Caki2 (cell line): ENCODE data around the gene GRIK2. TPM values are rescaled to one million over a fixed set of nuclear protein-coding genes. Genes with fewer than 3 reads are reported as not detected.
A peak's percentile ranks its signal among the peaks of the same experiment; 100 is the strongest.

ENCODE experiments used
- DNase-seq: peaks from one replicate; pipeline ENCODE4 v3.0.0-alpha.2; 2015; ENCODE audit warnings: low read depth
- in situ Hi-C: cut with HindIII; loops from 2 replicates; pipeline ENCODE4 v1.10.0; 2016; ENCODE audit warnings: low sequenced_read_pairs, low pct_unique_long_range_greater_than_20kb, mixed read lengths
- total RNA-seq: library from RNA; depleted of rRNA; stranded (reverse); fragments of >200 nt; shearing (Covaris generic); gene quantifications from 2 replicates; pipeline ENCODE4 v1.2.3, GENCODE V29; 2014; ENCODE audit warnings: low replicate concordance

Gene GRIK2
- total RNA-seq, 1 experiment from 2014 or later = 0.03 TPM

DNA sequence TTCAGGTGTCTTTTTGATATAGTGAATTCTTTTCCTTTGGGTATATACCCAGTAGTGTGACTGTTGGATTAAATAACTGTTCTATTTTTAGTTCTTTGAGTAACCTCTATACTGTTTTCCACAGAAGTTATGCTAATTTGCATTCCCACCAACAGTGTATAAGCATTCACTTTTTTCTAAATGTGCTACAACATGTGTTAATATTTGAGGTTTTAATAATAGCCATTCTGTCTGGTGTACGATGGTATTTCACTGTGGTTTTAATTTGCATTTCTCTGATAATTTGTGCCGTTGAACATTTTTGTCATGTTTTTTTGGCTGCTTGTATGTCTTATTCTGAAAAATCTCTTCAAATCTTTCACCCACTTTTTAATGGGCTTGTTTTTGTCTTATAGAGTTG lies 563.5 kb downstream of the GRIK2 start:
- no peak for DNase-seq
- in situ Hi-C loops = no loop called here

DNA sequence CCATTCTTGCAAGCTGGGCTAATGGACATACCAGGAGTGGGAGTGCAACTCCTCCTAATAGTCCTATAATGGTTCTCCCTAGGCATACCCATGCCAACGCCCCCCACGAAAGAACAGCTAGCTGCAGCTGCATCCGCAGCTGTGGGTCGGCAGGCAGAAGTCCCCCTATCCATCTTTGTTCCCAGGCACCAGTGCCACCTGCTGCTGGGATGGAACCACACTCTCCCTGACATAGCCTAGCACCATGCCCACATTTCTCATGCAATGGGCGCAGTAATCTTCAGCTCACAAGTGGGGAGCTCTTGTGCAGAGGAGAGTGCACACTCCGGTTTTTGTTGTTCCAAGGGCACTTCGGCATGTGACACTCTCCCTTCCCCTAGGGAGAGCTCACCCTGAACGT lies 567.8 kb downstream of the GRIK2 start:
- no peak for DNase-seq
- in situ Hi-C loops = no loop called here

DNA sequence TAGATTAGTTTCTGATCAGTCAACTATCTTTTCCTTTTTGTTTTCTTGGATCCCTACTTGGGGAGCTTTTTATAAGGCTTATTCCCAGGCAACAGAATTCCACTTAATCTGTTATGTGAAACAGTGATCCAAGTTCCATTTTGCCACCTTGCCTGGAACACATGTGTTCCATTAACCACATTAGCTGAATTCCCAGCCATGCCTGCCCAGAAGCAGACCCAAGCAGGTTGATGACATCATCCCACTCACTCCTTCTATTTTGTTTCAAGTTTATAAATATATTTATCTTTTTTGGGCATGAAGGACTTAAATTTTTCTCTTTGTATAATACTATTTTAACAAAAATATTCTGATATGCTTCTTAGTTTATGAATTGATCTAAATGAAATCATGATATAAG lies 587.4 kb downstream of the GRIK2 start:
- in situ Hi-C loops = no loop called here
- no peak for DNase-seq

DNA sequence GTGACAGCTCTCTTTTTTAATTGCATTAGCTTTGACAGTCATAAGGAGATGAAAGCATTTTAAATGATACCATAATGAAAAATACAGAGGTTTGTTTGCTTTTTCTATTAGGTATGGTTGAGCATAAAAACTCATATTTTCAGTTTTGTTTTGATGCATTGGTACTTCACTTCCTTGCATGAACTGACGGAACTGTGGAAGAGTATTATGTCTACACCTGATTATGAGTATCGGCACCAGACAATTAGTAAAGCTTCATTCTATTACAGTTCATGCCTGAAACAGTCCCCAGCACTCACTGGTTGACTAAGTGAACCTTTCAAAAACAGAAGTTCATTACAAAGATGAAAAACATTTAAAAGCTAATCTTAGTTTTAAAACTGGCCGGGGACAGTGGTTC lies 593.0 kb downstream of the GRIK2 start:
- DNase-seq = no peak
- in situ Hi-C loops = no loop called here

DNA sequence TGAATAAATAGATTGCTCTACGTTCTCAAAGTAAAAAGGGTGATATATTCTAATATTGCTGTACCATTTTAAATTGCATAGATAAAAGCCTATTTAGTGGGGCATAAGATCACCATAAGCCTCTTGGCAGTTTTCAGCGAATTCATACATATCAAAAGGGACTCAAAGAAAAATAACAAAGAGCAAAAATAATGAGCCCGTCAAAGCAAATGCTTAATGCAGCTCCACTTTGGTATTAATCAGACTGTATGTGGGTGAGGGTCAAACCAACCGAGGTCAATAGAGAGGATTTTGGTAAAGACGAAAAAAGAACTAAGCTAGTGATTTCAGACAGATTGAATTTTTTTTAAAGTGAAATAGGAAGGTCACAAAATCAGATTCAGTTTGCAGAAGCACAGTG lies 598.8 kb downstream of the GRIK2 start:
- in situ Hi-C loops = no loop called here
- no peak for DNase-seq

DNA sequence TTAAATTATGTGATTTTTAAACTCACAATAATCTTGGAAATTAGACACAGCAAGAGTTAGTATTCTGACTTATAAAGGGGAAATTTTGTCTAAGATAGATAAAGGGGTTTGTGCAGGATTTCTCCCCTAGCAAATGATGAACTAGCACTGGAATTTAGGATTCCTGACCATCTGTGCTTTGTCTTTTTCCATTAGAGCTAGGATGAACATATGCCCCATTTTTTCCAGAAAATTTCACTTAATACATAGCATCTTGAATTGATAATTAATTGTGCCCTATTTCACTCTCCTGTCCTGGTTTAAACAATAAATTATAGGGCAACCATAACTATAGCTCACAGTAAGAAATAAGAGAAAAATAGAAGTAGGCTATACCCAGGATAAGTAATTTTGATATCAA lies 601.0 kb downstream of the GRIK2 start:
- in situ Hi-C loops = no loop called here
- no peak for DNase-seq

DNA sequence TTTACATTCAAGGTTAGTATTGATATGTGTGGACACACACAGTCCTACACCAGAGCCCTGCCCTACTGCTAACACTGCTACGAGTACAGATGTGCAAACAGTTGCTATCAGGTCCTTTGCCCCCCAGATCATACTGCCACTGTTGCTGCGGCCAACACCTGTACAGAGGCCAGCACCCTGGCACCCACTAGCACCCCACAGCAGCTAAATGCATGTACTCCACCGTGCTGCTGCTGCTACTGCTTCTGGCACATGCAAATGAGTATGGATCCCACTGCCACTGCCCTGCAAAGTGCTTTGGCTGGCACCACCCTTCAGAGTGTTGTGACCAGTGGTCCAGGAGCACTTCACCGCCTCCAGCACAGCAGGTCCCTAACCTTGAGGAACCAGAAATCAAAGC lies 621.9 kb downstream of the GRIK2 start:
- in situ Hi-C loops = no loop called here
- no peak for DNase-seq

DNA sequence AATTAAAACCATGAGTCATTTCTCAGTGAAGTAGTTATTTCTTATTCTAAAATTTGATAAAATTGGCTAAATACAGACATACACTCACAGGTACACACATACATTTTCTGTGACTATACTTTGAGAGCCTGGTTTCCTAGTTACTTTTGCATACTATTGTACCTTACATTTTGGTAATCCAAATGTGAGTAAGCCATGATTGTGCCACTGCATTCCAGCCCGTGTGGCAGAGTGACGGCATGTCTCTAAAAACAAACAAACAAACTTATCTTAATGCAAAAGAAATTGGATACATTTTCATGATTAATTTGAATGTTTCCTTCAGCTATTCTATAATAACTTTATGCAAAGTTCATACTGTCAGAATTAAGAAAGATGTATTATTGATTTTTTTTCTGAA lies 628.8 kb downstream of the GRIK2 start:
- DNase-seq = no peak
- in situ Hi-C loops = no loop called here

DNA sequence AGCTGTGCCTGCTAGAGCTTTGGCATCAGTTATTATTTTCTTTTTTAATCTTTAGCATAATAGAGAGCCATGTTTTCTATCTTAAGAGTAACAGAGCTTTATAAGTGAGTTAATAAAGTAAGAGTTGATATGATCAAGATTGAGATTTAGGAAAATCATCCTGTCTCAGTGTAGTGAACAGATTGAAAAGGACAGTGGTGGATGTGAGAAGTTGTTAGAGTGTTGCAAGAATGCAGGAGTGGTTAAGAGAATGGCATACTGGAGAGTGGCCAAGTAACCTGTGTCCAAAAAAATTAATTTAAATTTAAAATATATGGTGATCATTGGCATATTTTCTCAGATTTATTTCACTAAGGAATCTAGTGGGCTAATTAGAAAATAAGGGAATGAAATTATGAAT lies 629.3 kb downstream of the GRIK2 start:
- no peak for DNase-seq
- in situ Hi-C loops = no loop called here

DNA sequence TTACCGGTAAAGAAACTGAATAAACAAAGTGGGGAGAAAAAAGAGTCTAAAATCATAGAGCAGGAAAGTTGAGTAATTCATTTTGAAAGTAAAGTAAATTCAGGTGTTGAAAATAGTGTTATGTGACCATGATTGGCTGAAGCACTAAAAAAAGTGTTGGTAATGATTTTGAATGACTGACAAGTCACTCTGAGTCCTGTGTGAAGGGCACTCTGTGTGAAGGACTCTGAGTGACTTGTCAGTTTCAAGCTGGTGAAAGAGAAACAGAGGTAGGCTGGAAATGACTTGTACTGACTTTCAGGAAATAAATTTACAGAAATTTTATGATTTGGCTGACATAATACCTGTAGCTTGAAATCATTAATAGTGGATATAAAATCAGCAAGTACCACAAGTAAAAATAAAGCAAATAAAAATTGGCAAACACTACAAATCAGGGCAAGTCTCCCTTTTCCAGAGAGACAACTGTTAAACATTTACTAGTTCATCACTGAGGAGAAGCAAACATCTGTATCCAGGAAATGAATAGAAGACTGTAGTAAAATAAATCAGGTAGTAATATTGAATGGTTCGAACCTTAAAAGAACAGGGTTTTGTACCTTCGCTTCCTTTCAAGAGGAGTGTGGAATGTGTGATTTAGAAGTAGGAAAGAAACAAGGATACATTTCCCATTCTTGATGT lies 630.6 kb downstream of the GRIK2 start:
- in situ Hi-C loops = no loop called here
- DNase-seq = no peak

DNA sequence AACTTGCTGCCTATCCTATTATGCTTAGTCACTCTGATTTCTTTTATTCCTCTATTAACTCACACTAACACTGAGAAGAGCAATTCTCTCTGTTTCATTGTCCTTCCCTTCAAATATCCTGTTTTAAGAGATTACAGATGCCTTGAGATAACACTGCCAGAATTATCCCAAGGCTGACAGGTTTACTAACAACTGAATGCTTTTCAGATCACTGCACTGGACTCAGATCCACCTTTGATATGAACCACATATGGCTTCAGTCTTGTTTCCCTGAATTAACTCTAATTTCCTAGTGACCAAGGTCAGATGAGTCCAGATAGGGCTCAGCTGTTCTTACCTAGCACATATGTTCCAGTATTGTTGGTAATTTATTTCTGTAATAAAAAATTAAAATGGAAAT lies 633.1 kb downstream of the GRIK2 start:
- no peak for DNase-seq
- in situ Hi-C loops = no loop called here

DNA sequence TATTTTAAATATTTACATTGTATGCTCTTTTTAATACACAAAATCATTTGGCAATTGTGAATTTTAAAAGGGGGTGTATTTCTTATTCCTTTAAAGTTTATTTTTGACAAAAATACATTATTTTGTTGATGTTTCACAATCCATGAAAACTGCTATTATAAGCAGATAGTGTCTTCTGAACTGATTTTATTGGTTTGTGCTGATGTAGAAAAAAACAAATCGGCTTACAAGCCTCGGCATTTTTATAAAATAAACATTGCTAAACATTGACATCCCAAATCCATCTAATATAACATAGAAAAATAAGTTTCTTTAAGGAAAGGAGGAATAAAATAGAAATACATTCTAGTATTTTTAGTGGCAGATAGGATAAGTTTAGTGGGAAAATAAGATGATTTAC lies 634.7 kb downstream of the GRIK2 start:
- in situ Hi-C loops = no loop called here
- no peak for DNase-seq

DNA sequence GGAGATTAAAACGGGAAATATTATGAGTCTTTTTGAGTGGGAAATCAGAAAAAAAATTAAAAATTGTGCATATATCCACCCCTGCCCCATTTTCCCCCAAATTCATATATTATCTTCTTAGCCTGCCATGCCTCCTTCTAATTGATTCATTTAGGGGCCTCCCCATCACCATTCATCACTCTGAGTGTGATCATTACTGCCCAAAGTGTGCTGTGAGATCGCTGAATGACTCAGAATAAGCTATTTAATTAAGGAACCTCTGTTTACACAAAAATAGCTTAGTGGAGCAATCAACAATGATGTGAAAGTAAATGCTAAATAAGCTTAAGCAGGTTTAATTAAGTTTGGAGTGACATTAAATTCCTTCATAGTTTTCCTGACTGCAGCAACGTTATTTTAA lies 645.5 kb downstream of the GRIK2 start:
- DNase-seq = no peak
- in situ Hi-C loops = no loop called here

DNA sequence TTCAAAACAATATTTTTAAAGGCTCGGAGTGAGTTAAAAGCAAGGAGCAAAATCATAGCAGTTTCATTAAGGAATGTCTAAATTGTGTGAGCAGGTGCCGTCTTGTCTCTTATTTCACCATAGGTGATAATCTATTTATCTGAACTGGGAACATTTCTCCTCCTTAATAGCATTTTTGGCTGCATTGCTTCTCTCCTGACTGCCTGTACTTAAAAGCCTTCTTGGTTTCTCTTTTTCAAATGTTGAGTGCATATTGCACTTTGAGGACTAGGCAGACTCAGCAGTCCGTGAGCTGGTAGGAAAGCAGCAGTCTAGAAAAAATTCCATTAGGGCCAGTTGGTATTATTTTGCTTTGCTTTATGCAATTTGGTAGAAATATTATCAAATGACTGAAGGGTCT lies 645.9 kb downstream of the GRIK2 start:
- in situ Hi-C loops = no loop called here
- DNase-seq = no peak

DNA sequence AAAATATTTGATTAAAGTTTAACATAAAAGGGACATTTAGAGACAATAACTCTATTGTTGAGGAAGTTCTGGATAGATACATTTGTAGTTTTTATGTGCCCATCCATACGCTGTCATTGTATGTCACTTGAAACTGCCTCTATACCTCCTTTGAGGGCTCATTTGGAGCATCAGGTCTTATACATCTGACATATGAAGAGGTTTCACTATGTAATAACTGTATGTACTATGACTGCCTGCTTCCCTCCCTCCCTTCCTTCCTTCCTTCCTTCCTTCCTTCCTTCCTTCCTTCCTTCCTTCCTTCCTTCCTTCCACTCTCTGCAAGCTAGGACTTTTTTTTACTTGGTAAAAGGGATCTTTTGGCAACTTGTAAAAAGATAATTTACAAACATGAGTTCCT lies 657.5 kb downstream of the GRIK2 start:
- in situ Hi-C loops = no loop called here
- DNase-seq = no peak

DNA sequence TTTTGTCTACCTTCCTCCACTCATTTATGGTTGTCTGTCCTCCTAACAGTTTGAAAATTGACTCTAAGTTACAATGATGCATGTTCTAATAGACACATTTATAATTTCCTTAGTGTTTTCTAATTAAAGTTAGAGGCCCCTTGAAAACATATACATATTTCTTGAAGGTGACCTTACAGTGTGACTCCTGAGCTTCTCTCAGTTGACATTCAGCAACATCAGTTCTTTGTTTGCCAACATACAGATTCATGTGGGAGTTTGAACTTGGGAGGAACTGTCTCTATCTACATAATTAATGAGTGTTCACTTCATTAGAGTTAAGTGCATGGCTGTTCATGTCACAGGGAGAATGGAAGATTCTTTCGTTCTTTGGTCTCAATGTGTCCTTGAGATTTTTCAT lies 658.2 kb downstream of the GRIK2 start:
- DNase-seq = no peak
- in situ Hi-C loops = no loop called here

DNA sequence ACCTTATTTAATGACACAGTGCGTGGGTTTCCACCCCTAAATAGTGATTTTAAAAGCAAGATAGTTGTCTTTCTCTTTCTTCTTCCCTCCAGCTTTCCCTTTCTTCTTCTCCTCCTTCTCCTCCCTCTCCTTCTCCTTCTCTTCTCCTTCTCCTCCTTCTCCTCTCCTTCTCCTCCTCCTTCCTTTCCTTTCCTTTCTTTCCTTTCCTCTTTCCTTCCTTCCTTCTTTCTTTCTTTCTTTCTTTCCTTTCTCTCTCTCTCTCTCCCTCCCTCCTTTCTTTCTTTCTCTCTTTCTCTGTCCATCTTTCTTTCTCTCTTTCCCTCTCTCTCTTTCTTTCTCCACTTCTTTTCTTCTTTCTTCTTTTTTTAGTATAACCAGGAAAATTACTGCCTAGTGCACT lies 670.6 kb downstream of the GRIK2 start:
- in situ Hi-C loops = no loop called here
- DNase-seq = no peak

DNA sequence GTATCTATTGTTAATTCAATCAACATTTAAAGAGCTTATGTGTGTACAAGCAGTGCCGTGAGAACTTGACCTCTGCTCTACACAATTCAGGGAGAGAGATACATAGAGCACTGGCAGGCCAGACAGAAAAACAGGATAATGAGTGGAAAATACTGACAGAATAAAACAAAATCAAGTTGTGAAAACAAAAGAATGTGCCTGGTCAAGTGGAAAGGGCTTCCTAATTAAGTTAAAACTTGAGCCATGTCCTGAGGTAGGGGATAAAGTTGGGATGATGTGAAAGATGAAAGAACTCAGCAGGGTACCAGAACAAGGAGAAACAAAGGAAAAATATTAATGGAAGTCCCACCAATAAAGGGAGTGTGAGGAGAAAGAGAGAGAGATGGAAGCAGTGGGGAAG lies 672.8 kb downstream of the GRIK2 start:
- no peak for DNase-seq
- in situ Hi-C loops = no loop called here

DNA sequence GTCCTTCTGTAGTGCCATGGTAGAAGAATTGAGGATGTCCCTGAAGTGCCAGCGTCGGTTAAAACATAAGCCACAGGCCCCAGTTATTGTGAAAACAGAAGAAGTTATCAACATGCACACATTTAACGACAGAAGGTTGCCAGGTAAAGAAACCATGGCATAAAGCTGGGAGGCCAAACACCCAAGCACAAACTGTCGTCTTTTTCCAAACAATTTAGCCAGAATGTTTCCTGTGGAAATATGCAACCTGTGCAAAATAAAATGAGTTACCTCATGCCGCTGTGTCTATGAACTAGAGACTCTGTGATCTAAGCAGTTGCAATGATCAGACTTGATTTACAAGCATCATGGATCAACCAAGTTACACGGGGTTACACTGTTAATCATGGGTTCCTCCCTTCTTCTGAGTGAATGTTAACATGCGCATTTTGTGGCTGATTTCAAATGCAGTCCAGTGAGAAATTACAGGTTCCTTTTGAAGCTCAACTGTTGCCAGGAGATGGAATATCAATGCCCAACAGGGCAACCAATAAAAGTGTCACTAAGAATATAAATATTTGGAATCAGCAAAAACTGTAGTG lies 674.9 kb downstream of the GRIK2 start:
- no peak for DNase-seq
- in situ Hi-C loops = no loop called here

DNA sequence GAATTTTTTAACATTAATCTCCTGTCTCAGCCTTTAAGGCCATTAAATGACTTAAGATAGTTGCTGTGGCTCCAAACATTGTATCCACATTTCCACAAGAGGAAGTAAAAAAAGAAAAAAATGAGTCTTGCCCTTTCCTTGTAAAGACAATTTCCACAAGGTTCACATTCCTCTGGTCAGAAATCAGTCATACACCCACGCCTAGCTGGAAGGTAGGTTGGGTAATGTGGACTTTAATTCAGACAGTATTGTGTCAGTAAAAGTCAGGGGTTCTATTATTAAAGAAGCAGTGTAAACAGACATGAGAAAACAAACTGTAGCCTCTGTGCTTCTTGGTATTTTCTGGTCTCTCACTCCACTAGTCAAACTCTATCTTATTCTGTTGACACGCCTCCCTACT lies 682.0 kb downstream of the GRIK2 start:
- DNase-seq = peak; percentile 1
- in situ Hi-C loops = no loop called here
